DMS 273 treated with DMSO at 0.1 percent for 48 hours (cell line): Measurements from ENCODE around the gene STARD10.

ENCODE experiments used
- DNase-seq: peaks from one replicate; lab custom pipeline; 2025; lab: John Stamatoyannopoulos, UW

The STARD10 gene

GRCh38 chr11:72724851-72725723 lies 68.8 kb downstream of the STARD10 start:
- peak; percentile 43 for DNase-seq

- DNase-seq, result no peak
These were observed 69.8 kb downstream of the STARD10 start for GRCh38 chr11:72724021-72724551.

GRCh38 chr11:72723508-72723907 lies 70.3 kb downstream of the STARD10 start:
- no peak for DNase-seq

- peak; percentile 48 for DNase-seq
These were observed 71.6 kb downstream of the STARD10 start for GRCh38 chr11:72722050-72722748.

- DNase-seq, result no peak
These were observed 72.2 kb downstream of the STARD10 start for GRCh38 chr11:72721689-72722049.

- no peak for DNase-seq
These were observed 72.6 kb downstream of the STARD10 start for GRCh38 chr11:72721276-72721675.

- no peak for DNase-seq
These were observed 73.1 kb downstream of the STARD10 start for GRCh38 chr11:72720784-72721183.

- no peak for DNase-seq
These were observed 73.8 kb downstream of the STARD10 start for GRCh38 chr11:72720047-72720446.

- no peak for DNase-seq
These were observed 74.3 kb downstream of the STARD10 start for GRCh38 chr11:72719551-72719950.

GRCh38 chr11:72719144-72719543 lies 74.7 kb downstream of the STARD10 start:
- DNase-seq, result no peak

- no peak for DNase-seq
These were observed 75.7 kb downstream of the STARD10 start for GRCh38 chr11:72718101-72718501.

- DNase-seq, result no peak
These were observed 76.9 kb downstream of the STARD10 start for GRCh38 chr11:72716788-72717435.

GRCh38 chr11:72716290-72716689 lies 77.6 kb downstream of the STARD10 start:
- peak; percentile 31 for DNase-seq

GRCh38 chr11:72712841-72713240 lies 81.0 kb downstream of the STARD10 start:
- no peak for DNase-seq

GRCh38 chr11:72712168-72712751 lies 81.6 kb downstream of the STARD10 start:
- DNase-seq, result no peak

- no peak for DNase-seq
These were observed 82.7 kb downstream of the STARD10 start for GRCh38 chr11:72711141-72711540.

- no peak for DNase-seq
These were observed 83.6 kb downstream of the STARD10 start for GRCh38 chr11:72710278-72710677.

- DNase-seq, result no peak
These were observed 84.2 kb downstream of the STARD10 start for GRCh38 chr11:72709478-72710238.

- no peak for DNase-seq
These were observed 86.8 kb downstream of the STARD10 start for GRCh38 chr11:72707032-72707431.

GRCh38 chr11:72706579-72706978 lies 87.3 kb downstream of the STARD10 start:
- DNase-seq, result no peak
